Measurements from ENCODE around the gene PID1. TPM values are rescaled to one million over a fixed set of nuclear protein-coding genes. Genes with fewer than 3 reads are reported as not detected.

Gene PID1
- total RNA-seq, 1 experiment from 2014 or later = 2.6 TPM

DNA sequence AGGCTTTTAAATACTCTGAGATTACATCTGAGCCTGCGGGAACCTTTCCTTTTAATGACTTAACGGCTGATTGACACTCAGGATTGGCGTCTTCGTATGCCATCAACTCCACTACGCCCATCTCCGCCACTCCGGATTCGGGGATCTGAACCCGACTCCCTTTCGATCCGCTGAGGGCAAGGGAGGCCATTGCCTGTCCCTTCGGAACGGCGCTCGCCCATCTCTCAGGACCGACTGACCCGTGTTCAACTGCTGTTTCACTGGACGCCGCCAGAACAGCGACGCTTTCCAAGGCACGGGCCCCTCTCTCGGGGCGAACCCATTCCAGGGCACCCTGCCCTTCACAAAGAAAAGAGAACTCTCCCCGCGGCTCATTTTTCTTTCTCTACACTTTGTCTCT is 90.4 kb downstream of the PID1 start:
- ChIA-PET CTCF (no interaction called here), POLR2A (no interaction called here)
- Mint-ChIP-seq H3K9me3 (peaks cover 32% of the 10 kb centered on the region), H3K4me3 (no peak overlapping the region), H3K27ac (no peak overlapping the region), H3K27me3 (ENCODE audit: low read depth) (no peaks in the 10 kb centered on the region), H3K36me3 (peaks cover 6% of the 10 kb centered on the region), H3K4me1 (peaks cover 7% of the 10 kb centered on the region)
- TF ChIP-seq, protein P1, sequence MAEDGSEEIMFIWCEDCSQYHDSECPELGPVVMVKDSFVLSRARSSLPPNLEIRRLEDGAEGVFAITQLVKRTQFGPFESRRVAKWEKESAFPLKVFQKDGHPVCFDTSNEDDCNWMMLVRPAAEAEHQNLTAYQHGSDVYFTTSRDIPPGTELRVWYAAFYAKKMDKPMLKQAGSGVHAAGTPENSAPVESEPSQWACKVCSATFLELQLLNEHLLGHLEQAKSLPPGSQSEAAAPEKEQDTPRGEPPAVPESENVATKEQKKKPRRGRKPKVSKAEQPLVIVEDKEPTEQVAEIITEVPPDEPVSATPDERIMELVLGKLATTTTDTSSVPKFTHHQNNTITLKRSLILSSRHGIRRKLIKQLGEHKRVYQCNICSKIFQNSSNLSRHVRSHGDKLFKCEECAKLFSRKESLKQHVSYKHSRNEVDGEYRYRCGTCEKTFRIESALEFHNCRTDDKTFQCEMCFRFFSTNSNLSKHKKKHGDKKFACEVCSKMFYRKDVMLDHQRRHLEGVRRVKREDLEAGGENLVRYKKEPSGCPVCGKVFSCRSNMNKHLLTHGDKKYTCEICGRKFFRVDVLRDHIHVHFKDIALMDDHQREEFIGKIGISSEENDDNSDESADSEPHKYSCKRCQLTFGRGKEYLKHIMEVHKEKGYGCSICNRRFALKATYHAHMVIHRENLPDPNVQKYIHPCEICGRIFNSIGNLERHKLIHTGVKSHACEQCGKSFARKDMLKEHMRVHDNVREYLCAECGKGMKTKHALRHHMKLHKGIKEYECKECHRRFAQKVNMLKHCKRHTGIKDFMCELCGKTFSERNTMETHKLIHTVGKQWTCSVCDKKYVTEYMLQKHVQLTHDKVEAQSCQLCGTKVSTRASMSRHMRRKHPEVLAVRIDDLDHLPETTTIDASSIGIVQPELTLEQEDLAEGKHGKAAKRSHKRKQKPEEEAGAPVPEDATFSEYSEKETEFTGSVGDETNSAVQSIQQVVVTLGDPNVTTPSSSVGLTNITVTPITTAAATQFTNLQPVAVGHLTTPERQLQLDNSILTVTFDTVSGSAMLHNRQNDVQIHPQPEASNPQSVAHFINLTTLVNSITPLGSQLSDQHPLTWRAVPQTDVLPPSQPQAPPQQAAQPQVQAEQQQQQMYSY (CRISPR knock-in tag; IDR thresholded peaks at IDR 0.05) = no peak
- TF ChIP-seq JUN (CRISPR knock-in tag; IDR thresholded peaks at IDR 0.05) (no peak), ZNF671 (CRISPR knock-in tag; IDR thresholded peaks at IDR 0.05) (no peak), OVOL2 (CRISPR knock-in tag; IDR thresholded peaks at IDR 0.05; ENCODE audit: borderline replicate concordance) (no peak), NFYB (CRISPR knock-in tag; conservative IDR thresholded peaks at IDR 0.05; ENCODE audit: low read depth) (no peak), ZNF138 (CRISPR knock-in tag; conservative IDR thresholded peaks at IDR 0.05) (no peak), NFATC4 (CRISPR knock-in tag; IDR thresholded peaks at IDR 0.05) (no peak), ELF4 (CRISPR knock-in tag; IDR thresholded peaks at IDR 0.05; ENCODE audit: low read depth) (no peak), ZNF317 (CRISPR knock-in tag; IDR thresholded peaks at IDR 0.05; ENCODE audit: borderline replicate concordance, low read depth) (no peak), RELA (CRISPR knock-in tag; IDR thresholded peaks at IDR 0.05; ENCODE audit: borderline replicate concordance) (no peak)
- TF ChIP-seq, protein P2, sequence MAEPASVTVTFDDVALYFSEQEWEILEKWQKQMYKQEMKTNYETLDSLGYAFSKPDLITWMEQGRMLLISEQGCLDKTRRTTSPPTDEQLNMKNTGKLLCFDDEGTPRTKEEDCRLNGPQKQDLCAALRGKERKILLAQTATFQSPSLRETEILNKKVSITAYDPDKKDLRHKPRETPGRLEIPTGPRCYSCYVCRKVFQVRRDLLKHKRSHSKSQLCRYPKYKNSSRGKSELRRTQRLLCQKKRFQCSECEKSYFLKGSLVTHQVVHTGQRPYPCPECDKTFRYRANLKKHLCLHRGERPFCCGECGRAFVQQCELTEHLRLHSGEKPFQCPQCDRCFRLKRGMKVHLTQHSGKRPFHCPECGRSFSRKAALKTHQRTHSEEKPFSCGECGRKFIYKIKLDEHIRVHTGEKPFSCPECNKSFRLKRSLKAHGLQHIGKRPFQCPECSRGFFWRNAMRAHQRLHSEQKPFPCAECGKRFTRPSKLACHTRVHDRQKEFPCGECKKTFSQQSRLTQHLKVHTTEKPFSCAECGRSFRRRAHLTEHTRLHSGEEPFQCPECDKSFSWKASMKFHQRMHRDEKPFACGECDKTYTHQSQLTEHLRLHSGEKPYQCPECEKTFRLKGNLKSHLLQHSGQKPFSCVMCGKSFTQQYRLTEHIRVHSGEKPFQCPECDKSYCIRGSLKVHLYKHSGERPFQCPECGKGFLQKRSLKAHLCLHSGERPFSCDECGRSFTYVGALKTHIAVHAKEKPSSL (CRISPR knock-in tag; conservative IDR thresholded peaks at IDR 0.05) = no peak
- DNase-seq (ENCODE audit: low spot score) (no peak), ATAC-seq (no peak)

DNA sequence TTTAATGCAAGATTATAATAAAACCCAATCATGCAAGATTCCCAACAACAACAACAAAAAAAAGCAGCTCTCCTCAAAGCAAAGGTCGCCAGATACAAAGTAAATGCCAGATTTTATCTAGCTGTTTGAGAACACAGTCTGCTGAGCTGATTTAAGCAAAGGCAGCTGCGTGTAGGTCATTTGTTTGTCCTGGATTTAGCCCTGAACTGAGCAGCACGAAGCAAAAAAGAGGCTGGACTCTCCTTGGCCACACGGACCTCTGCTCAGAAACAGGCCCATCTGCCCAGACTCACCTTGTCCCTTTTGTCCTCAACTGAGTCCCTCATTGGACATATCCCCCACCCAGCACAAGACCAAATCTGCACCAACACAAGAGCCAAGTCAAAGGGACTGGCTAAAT is 91.5 kb downstream of the PID1 start:
- Mint-ChIP-seq H3K27me3 (ENCODE audit: low read depth) (no peaks in the 10 kb centered on the region), H3K36me3 (no peaks in the 10 kb centered on the region), H3K27ac (no peak overlapping the region), H3K4me1 (peaks cover 9% of the 10 kb centered on the region), H3K9me3 (peaks cover 30% of the 10 kb centered on the region), H3K4me3 (no peak overlapping the region)
- no peak for DNase-seq (ENCODE audit: low spot score)
- ChIA-PET POLR2A (no interaction called here), CTCF (no interaction called here)
- no peak for ATAC-seq
- TF ChIP-seq ETV6 (CRISPR knock-in tag; IDR thresholded peaks at IDR 0.05) (no peak), ZNF138 (CRISPR knock-in tag; conservative IDR thresholded peaks at IDR 0.05) (no peak), NFYB (CRISPR knock-in tag; conservative IDR thresholded peaks at IDR 0.05; ENCODE audit: low read depth) (no peak), RORB (CRISPR knock-in tag; IDR thresholded peaks at IDR 0.05) (no peak), ZNF396 (CRISPR knock-in tag; IDR thresholded peaks at IDR 0.05; ENCODE audit: borderline replicate concordance) (no peak), GRHL2 (CRISPR knock-in tag; IDR thresholded peaks at IDR 0.05; ENCODE audit: insufficient replicate concordance, severe bottlenecking) (no peak), SOX15 (CRISPR knock-in tag; IDR thresholded peaks at IDR 0.05) (no peak), JUN (CRISPR knock-in tag; IDR thresholded peaks at IDR 0.05) (no peak), IRF2 (CRISPR knock-in tag; IDR thresholded peaks at IDR 0.05; ENCODE audit: borderline replicate concordance, low read depth) (no peak), JAZF1 (CRISPR knock-in tag; IDR thresholded peaks at IDR 0.05) (no peak), ZNF671 (CRISPR knock-in tag; IDR thresholded peaks at IDR 0.05) (no peak), ZNF219 (CRISPR knock-in tag; IDR thresholded peaks at IDR 0.05; ENCODE audit: borderline replicate concordance) (no peak)
- TF ChIP-seq, protein P3, sequence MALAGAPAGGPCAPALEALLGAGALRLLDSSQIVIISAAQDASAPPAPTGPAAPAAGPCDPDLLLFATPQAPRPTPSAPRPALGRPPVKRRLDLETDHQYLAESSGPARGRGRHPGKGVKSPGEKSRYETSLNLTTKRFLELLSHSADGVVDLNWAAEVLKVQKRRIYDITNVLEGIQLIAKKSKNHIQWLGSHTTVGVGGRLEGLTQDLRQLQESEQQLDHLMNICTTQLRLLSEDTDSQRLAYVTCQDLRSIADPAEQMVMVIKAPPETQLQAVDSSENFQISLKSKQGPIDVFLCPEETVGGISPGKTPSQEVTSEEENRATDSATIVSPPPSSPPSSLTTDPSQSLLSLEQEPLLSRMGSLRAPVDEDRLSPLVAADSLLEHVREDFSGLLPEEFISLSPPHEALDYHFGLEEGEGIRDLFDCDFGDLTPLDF (CRISPR knock-in tag; IDR thresholded peaks at IDR 0.05) = no peak
- TF ChIP-seq, protein P4, sequence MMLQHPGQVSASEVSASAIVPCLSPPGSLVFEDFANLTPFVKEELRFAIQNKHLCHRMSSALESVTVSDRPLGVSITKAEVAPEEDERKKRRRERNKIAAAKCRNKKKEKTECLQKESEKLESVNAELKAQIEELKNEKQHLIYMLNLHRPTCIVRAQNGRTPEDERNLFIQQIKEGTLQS (CRISPR knock-in tag; conservative IDR thresholded peaks at IDR 0.05) = no peak
- TF ChIP-seq, protein P5, sequence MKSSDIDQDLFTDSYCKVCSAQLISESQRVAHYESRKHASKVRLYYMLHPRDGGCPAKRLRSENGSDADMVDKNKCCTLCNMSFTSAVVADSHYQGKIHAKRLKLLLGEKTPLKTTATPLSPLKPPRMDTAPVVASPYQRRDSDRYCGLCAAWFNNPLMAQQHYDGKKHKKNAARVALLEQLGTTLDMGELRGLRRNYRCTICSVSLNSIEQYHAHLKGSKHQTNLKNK (CRISPR knock-in tag; IDR thresholded peaks at IDR 0.05) = no peak
- TF ChIP-seq, protein P6, sequence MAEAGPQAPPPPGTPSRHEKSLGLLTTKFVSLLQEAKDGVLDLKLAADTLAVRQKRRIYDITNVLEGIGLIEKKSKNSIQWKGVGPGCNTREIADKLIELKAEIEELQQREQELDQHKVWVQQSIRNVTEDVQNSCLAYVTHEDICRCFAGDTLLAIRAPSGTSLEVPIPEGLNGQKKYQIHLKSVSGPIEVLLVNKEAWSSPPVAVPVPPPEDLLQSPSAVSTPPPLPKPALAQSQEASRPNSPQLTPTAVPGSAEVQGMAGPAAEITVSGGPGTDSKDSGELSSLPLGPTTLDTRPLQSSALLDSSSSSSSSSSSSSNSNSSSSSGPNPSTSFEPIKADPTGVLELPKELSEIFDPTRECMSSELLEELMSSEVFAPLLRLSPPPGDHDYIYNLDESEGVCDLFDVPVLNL (CRISPR knock-in tag; IDR thresholded peaks at IDR 0.05; ENCODE audit: borderline replicate concordance, low read depth) = no peak
- TF ChIP-seq, protein P7, sequence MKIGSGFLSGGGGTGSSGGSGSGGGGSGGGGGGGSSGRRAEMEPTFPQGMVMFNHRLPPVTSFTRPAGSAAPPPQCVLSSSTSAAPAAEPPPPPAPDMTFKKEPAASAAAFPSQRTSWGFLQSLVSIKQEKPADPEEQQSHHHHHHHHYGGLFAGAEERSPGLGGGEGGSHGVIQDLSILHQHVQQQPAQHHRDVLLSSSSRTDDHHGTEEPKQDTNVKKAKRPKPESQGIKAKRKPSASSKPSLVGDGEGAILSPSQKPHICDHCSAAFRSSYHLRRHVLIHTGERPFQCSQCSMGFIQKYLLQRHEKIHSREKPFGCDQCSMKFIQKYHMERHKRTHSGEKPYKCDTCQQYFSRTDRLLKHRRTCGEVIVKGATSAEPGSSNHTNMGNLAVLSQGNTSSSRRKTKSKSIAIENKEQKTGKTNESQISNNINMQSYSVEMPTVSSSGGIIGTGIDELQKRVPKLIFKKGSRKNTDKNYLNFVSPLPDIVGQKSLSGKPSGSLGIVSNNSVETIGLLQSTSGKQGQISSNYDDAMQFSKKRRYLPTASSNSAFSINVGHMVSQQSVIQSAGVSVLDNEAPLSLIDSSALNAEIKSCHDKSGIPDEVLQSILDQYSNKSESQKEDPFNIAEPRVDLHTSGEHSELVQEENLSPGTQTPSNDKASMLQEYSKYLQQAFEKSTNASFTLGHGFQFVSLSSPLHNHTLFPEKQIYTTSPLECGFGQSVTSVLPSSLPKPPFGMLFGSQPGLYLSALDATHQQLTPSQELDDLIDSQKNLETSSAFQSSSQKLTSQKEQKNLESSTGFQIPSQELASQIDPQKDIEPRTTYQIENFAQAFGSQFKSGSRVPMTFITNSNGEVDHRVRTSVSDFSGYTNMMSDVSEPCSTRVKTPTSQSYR (CRISPR knock-in tag; IDR thresholded peaks at IDR 0.05) = no peak
